HCT116 (cell line): ENCODE results near the gene CFAP300. TPM values are rescaled to one million over a fixed set of nuclear protein-coding genes. Genes with fewer than 3 reads are reported as not detected.

Experiments used
- ATAC-seq: fragments of 200-7000 bp; cut with Tn5 transposase; 2 replicates; pipeline ENCODE4 v1.9.1; 2020; ENCODE audit warnings: mild to moderate bottlenecking, moderate library complexity
- BruUV-seq: library from RNA; stranded (reverse); fragments of 400-500 nt; replicated peaks from 2 replicates; lab custom pipeline; 2021; lab: Mats Ljungman, UMichigan
- CTCF ChIA-PET: fragments of 300-600 bp; sonication (Branson Sonifier 250); formaldehyde crosslinking; loops from one replicate; lab custom pipeline; 2021; ENCODE audit warnings: antibody characterized with exemption; lab: Charles Lee
- POLR2A ChIA-PET: fragments of 300-600, 350-600 bp; sonication (Branson Sonifier 250); formaldehyde crosslinking; loops from one replicate; lab custom pipeline; 2021; ENCODE audit warnings: antibody characterized with exemption; lab: Charles Lee
- RAD21 ChIA-PET, 2 experiments: fragments of 300-600 bp; sonication (Branson Sonifier 250); formaldehyde crosslinking; loops; one replicate each; lab custom pipeline; 2023; ENCODE audit warnings: low total read pairs in 2 of 2; ENCODE audit not compliant: uncharacterized antibody in 2 of 2, unreplicated experiment in 2 of 2, low non-redundant PET in 1 of 2; lab: Charles Lee
- DNase-seq: peaks from one replicate; pipeline ENCODE4 v3.0.0-alpha.2; 2010; ENCODE audit warnings: low read depth, low spot score
- H2AFZ ChIP-seq: fragments of 200-600 bp; shearing (Covaris generic), sonication (generic); 2 replicates; pipeline ENCODE4 v1.6.1; 2017; ENCODE audit warnings: low read depth, mixed run types, mixed read lengths, antibody characterized with exemption, low read length; ENCODE audit not compliant: poor library complexity, severe bottlenecking
- H3K27ac ChIP-seq: 2 replicates; pipeline ENCODE4 v1.5.1; 2012; ENCODE audit warnings: low read depth, low read length
- H3K27me3 ChIP-seq: fragments of 200-600 bp; sonication (generic); 2 replicates; pipeline ENCODE4 v1.6.1; 2016; ENCODE audit warnings: mixed run types, low read length, mixed read lengths; ENCODE audit not compliant: insufficient read depth
- H3K36me3 ChIP-seq, 2 experiments: fragments of 200-500 bp in 1 of 2; fragments of 200-600 bp in 1 of 2; sonication (Bioruptor generic) in 1 of 2; sonication (generic) in 1 of 2; 2 replicates each; pipeline versions ENCODE4 v1.5.1 to v1.6.1; 2014 to 2016; ENCODE audit warnings: low read length in 2 of 2, inconsistent platforms in 1 of 2, mixed read lengths in 1 of 2, mixed run types in 1 of 2; ENCODE audit not compliant: insufficient read depth in 2 of 2, control insufficient read depth in 1 of 2
- H3K4me1 ChIP-seq, 2 experiments: fragments of 200-600 bp in 1 of 2; sonication (generic) in 1 of 2; 2 replicates each; pipeline versions ENCODE4 v1.5.1 to v1.6.1; 2012 to 2017; ENCODE audit warnings: low read length in 2 of 2, inconsistent platforms in 1 of 2, mild to moderate bottlenecking in 1 of 2, mixed read lengths in 1 of 2, mixed run types in 1 of 2, moderate library complexity in 1 of 2; ENCODE audit not compliant: insufficient read depth in 2 of 2, control insufficient read depth in 1 of 2
- H3K4me2 ChIP-seq: fragments of 200-600 bp; sonication (generic); 2 replicates; pipeline ENCODE4 v1.6.1; 2017; ENCODE audit warnings: mixed run types, low read length, mixed read lengths
- H3K4me3 ChIP-seq, 2 experiments: fragments of 200-600 bp in 1 of 2; sonication (generic) in 1 of 2; replicated peaks in 1 of 2; 2 replicates each; pipeline ENCODE4 v1.5.1; 2011 to 2016; ENCODE audit warnings: low read length in 2 of 2, control low read depth in 1 of 2, low read depth in 1 of 2, mild to moderate bottlenecking in 1 of 2, mixed read lengths in 1 of 2, mixed run types in 1 of 2
- H3K79me2 ChIP-seq: fragments of 200-600 bp; sonication (generic); 2 replicates; pipeline ENCODE4 v1.6.1; 2017; ENCODE audit warnings: mild to moderate bottlenecking, mixed run types, low read length, moderate library complexity, mixed read lengths; ENCODE audit not compliant: insufficient read depth
- H3K9ac ChIP-seq: fragments of 200-600 bp; sonication (generic); 2 replicates; pipeline ENCODE4 v1.6.1; 2016; ENCODE audit warnings: low read length, mixed read lengths
- H3K9me2 ChIP-seq: fragments of 200-600 bp; sonication (generic), shearing (Covaris generic); 2 replicates; pipeline ENCODE4 v1.6.1; 2017; ENCODE audit warnings: mixed run types, mild to moderate bottlenecking, moderate library complexity; ENCODE audit not compliant: insufficient read depth
- H3K9me3 ChIP-seq, 2 experiments: fragments of 200-500 bp in 1 of 2; fragments of 200-600 bp in 1 of 2; sonication (Bioruptor generic) in 1 of 2; sonication (generic) in 1 of 2; 2 replicates each; pipeline ENCODE4 v1.6.1; 2014 to 2017; ENCODE audit warnings: low read length in 2 of 2, mixed read lengths in 2 of 2, inconsistent platforms in 1 of 2, low read depth in 1 of 2, mild to moderate bottlenecking in 1 of 2, mixed run types in 1 of 2, moderate library complexity in 1 of 2; ENCODE audit not compliant: control insufficient read depth in 1 of 2, insufficient read depth in 1 of 2
- H4K20me1 ChIP-seq: fragments of 200-600 bp; sonication (generic), shearing (Covaris generic); 2 replicates; pipeline ENCODE4 v1.6.1; 2017; ENCODE audit warnings: mixed run types, mild to moderate bottlenecking, moderate library complexity; ENCODE audit not compliant: insufficient read depth
- ATF3 ChIP-seq: IDR thresholded peaks from 2 replicates; pipeline ENCODE4 v1.6.1; 2012
- EGR1 ChIP-seq: IDR thresholded peaks from 2 replicates; pipeline ENCODE4 v1.6.1; 2012; ENCODE audit warnings: low read depth
- ELF1 ChIP-seq: IDR thresholded peaks from 2 replicates; pipeline ENCODE4 v1.6.1; 2012; ENCODE audit warnings: low read depth, borderline replicate concordance
- EZH2 ChIP-seq: fragments of 200-600 bp; sonication (generic); IDR thresholded peaks from 2 replicates; pipeline ENCODE4 v1.6.1; 2017; ENCODE audit warnings: antibody characterized with exemption, mixed run types
- EZH2phosphoT487 ChIP-seq: fragments of 200-600 bp; IDR thresholded peaks from 2 replicates; pipeline ENCODE4 v1.6.1; 2018; ENCODE audit warnings: antibody characterized with exemption, borderline replicate concordance
- JUND ChIP-seq: IDR thresholded peaks from 2 replicates; pipeline ENCODE4 v1.6.1; 2012
- MAX ChIP-seq: IDR thresholded peaks from 2 replicates; pipeline ENCODE4 v1.6.1; 2012
- POLR2AphosphoS5 ChIP-seq: IDR thresholded peaks from 2 replicates; pipeline ENCODE4 v1.6.1; 2011; ENCODE audit warnings: mild to moderate bottlenecking, low read depth, low read length, moderate library complexity
- RAD21 ChIP-seq: IDR thresholded peaks from 2 replicates; pipeline ENCODE4 v1.6.1; 2012; ENCODE audit warnings: low read depth, mild to moderate bottlenecking
- REST ChIP-seq: IDR thresholded peaks from 2 replicates; pipeline ENCODE4 v1.6.1; 2012; ENCODE audit warnings: low read depth
- YY1 ChIP-seq: IDR thresholded peaks from 2 replicates; pipeline ENCODE4 v1.6.1; 2011; ENCODE audit warnings: low read length, low read depth, moderate library complexity, mild to moderate bottlenecking; ENCODE audit not compliant: insufficient replicate concordance; ENCODE audit errors: extremely low read depth
- ZFX ChIP-seq: fragments of 450-650 bp; IDR thresholded peaks from 2 replicates; pipeline ENCODE4 v1.6.1; 2017
- ZNF274 ChIP-seq: fragments of 200-500 bp; sonication (Bioruptor generic); IDR thresholded peaks from 2 replicates; pipeline ENCODE4 v1.6.1; 2014; ENCODE audit warnings: mild to moderate bottlenecking, low read depth, low read length, inconsistent platforms
- intact Hi-C: fragments of 100-400 bp; cut with micrococcal nuclease; formaldehyde crosslinking; loops from 2 replicates; pipeline ENCODE4 v1.10.0; 2022
- total RNA-seq: library from RNA; stranded (reverse); gene quantifications from one replicate; pipeline ENCODE4 v1.2.1, GENCODE V29; 2021; ENCODE audit not compliant: unreplicated experiment

CFAP300 gene
- total RNA-seq, 1 experiment from 2014 or later: not detected

- TF ChIP-seq YY1 (no peak), EGR1 (no peak)
These were observed 36.3 kb upstream of the CFAP300 start (continued) for GRCh38 chr11:102010776-102011494.

- no peaks in the 10 kb centered on the region; the same call in 1 of the 2 replicates for H3K9me2 ChIP-seq
- H3K4me2 ChIP-seq: no peak overlapping the region
- RAD21 ChIA-PET: no interaction called here
- DNase-seq: no peak
- no peaks in the 10 kb centered on the region for H3K36me3 ChIP-seq
- H3K9me3 ChIP-seq: no peaks in the 10 kb centered on the region
- H3K4me3 ChIP-seq: no peak overlapping the region
- no peaks in the 10 kb centered on the region for H4K20me1 ChIP-seq
- BruUV-seq: no TSS peak
- intact Hi-C loops: loop anchor here (5.0 to 10.0 kb wide), 3 partner anchors 99 to 482 kb away; partner anchors contain the start of gene YAP1
- TF ChIP-seq ATF3 (no peak), EZH2phosphoT487 (no peak), ZNF274 (no peak), REST (no peak), EZH2 (no peak), MAX (no peak), JUND (no peak), ZFX (no peak), RAD21 (no peak), POLR2AphosphoS5 (no peak), ELF1 (no peak)
- TF ChIP-seq, all 23 proteins: peak for 0
- peak overlapping the region; percentile 58 for H2AFZ ChIP-seq
- peaks cover 20 to 23% of the 10 kb centered on the region in 2 experiments for H3K4me1 ChIP-seq
- H3K27ac ChIP-seq: no peak overlapping the region
- H3K27me3 ChIP-seq: no peaks in the 10 kb centered on the region
- no peak for ATAC-seq
- no peak overlapping the region for H3K9ac ChIP-seq
- H3K79me2 ChIP-seq: no peaks in the 10 kb centered on the region
- ChIA-PET CTCF (no interaction called here), POLR2A (no interaction called here)
These were observed 34.3 kb upstream of the CFAP300 start for GRCh38 chr11:102012946-102013345.
